Uterus (tissue), 4 donors: ENCODE results near the gene ZNF841. TPM values are rescaled to one million over a fixed set of nuclear protein-coding genes. Genes with fewer than 3 reads are reported as not detected.

Experiments
- DNase-seq, 2 donors: peaks; one replicate each; pipeline ENCODE4 v3.0.0-alpha.2; 2019 to 2020
- H3K27ac ChIP-seq, 2 donors: fragments of 200-600 bp; sonication (generic); 1 replicate in 1 of 2; 2 replicates in 1 of 2; pipeline ENCODE4 v1.5.1; 2016 to 2018
- H3K27me3 ChIP-seq, 2 donors: fragments of 200-600 bp; sonication (generic); one replicate each; pipeline ENCODE4 v1.5.1; 2018 to 2019; ENCODE audit warnings: control low read depth in 1 of 2
- H3K36me3 ChIP-seq, 2 donors: fragments of 200-600 bp; sonication (generic); one replicate each; pipeline ENCODE4 v1.5.1; 2019; ENCODE audit warnings: control low read depth in 1 of 2
- H3K4me1 ChIP-seq, 2 donors: fragments of 200-600 bp; sonication (generic); one replicate each; pipeline ENCODE4 v1.5.1; 2018 to 2019; ENCODE audit warnings: control low read depth in 1 of 2
- H3K4me3 ChIP-seq, 2 donors: fragments of 200-600 bp; sonication (generic); 1 replicate in 1 of 2; 2 replicates in 1 of 2; pipeline ENCODE4 v1.5.1; 2018 to 2019; ENCODE audit warnings: mild to moderate bottlenecking in 1 of 2
- H3K9me3 ChIP-seq, 2 donors: fragments of 200-600 bp; sonication (generic); one replicate each; pipeline ENCODE4 v1.5.1; 2019; ENCODE audit warnings: control low read depth in 1 of 2
- POLR2A ChIP-seq, 2 donors: fragments of 450-650 bp; IDR thresholded peaks; one replicate each; pipeline ENCODE4 v1.6.1; 2016; ENCODE audit warnings: antibody characterized with exemption in 2 of 2, mild to moderate bottlenecking in 1 of 2, moderate library complexity in 1 of 2
- intact Hi-C: fragments of 100-400 bp; cut with DNase I; formaldehyde crosslinking; loops from one replicate; pipeline ENCODE4 v1.15.1; 2023; ENCODE audit warnings: low total_unique reads
- small RNA-seq: library from RNA; depleted of rRNA; stranded (forward); fragments of <200 nt; gene quantifications from one replicate; pipeline ENCODE3, GENCODE V24; 2016
- total RNA-seq, 4 donors: library from RNA; depleted of rRNA in 3 of 4; stranded (reverse); fragments of >200 nt in 3 of 4; gene quantifications; one replicate each; pipeline versions ENCODE4 v1.1.0 to v1.2.4, GENCODE V29; 2014 to 2023
- TF ChIP-seq, protein P1 (sequence below), 4 experiments: fragments of 200-600 bp in 2 of 4; fragments of 450-650 bp in 2 of 4; sonication (generic) in 2 of 4; IDR thresholded peaks; one replicate each; pipeline ENCODE4 v1.5.1; 2016 to 2019; ENCODE audit warnings: antibody characterized with exemption in 4 of 4, mild to moderate bottlenecking in 2 of 4, moderate library complexity in 1 of 4
- donor health status: DM: yes; HTN: yes; CAD: no.

The ZNF841 gene
- total RNA-seq, 4 donors from 2014 or later, result 14.1 to 57.3 (median 41.9) TPM

- Histone ChIP-seq H3K27me3 (no peaks in the 10 kb centered on the region), H3K9me3 (peaks cover 0 to 61% of the 10 kb centered on the region in 2 donors), H3K4me1 (no peaks in the 10 kb centered on the region), H3K36me3 (no peaks in the 10 kb centered on the region), H3K27ac (no peak overlapping the region), H3K4me3 (no peak overlapping the region)
- intact Hi-C loops, result no loop called here
- TF ChIP-seq, protein P1, sequence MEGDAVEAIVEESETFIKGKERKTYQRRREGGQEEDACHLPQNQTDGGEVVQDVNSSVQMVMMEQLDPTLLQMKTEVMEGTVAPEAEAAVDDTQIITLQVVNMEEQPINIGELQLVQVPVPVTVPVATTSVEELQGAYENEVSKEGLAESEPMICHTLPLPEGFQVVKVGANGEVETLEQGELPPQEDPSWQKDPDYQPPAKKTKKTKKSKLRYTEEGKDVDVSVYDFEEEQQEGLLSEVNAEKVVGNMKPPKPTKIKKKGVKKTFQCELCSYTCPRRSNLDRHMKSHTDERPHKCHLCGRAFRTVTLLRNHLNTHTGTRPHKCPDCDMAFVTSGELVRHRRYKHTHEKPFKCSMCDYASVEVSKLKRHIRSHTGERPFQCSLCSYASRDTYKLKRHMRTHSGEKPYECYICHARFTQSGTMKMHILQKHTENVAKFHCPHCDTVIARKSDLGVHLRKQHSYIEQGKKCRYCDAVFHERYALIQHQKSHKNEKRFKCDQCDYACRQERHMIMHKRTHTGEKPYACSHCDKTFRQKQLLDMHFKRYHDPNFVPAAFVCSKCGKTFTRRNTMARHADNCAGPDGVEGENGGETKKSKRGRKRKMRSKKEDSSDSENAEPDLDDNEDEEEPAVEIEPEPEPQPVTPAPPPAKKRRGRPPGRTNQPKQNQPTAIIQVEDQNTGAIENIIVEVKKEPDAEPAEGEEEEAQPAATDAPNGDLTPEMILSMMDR (IDR thresholded peaks at IDR 0.05), result no peak
- no peak for TF ChIP-seq POLR2A (IDR thresholded peaks at IDR 0.05)
- no peak for DNase-seq
These were observed 73.4 kb downstream of the ZNF841 start for GRCh38 chr19:52022193-52022592.

DNA sequence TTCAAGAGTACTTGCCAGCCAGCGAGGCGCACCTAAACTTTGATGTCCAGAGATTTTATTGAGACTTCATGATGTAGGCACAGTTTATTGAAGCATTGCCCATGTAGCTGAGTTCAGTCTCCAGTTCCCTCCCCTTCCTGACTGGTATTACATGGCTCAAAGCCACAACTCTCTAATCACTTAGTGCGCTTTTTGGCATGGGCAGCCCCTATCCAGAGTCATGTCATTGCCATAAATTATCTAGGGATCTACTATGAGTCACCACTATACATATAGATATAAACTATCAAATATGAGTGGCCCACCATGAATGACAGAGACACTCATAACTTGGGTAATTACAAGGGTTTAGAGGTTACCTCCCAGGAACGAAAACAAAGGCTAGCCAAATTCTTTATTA is 75.1 kb downstream of the ZNF841 start:
- no peaks in the 10 kb centered on the region for H3K36me3 ChIP-seq
- H3K9me3 ChIP-seq, result peaks cover 0 to 76% of the 10 kb centered on the region in 2 donors
- H3K4me1 ChIP-seq, result no peaks in the 10 kb centered on the region
- intact Hi-C loops, result no loop called here
- TF ChIP-seq POLR2A (IDR thresholded peaks at IDR 0.05), result no peak
- no peak overlapping the region for H3K27ac ChIP-seq
- H3K27me3 ChIP-seq, result no peaks in the 10 kb centered on the region
- no peak overlapping the region for H3K4me3 ChIP-seq
- DNase-seq, result no peak

Small RNA genes lying within 50 kb of the gene (small RNA-seq; reads per million reads assigned to genes)
- gene RPL37P23, result not detected

Other genes with a start within 250 kb of the ZNF841 start
- 10 to 100 TPM; 20.6 to 31.2 (median 25.1) TPM for gene ZNF577, start 207.8 kb downstream of the ZNF841 start, total RNA-seq
- gene ZNF649, start 190.7 kb downstream of the ZNF841 start, total RNA-seq, result 10 to 100 TPM in 2 of 4 donors, 1 to 10 TPM in 2; 3.1 to 36.4 (median 14.6) TPM
- 10 to 100 TPM in 2 of 4 donors, 1 to 10 TPM in 2; 1.0 to 12.0 (median 9.0) TPM for gene ZNF613, start 168.3 kb downstream of the ZNF841 start, total RNA-seq
- gene ZNF350, start 108.9 kb downstream of the ZNF841 start, total RNA-seq, result 10 to 100 TPM in 3 of 4 donors, 1 to 10 TPM in 1; 2.3 to 28.0 (median 15.1) TPM
- 10 to 100 TPM in 2 of 4 donors, 1 to 10 TPM in 2; 9.7 to 35.9 (median 15.4) TPM for gene ZNF615, start 87.6 kb downstream of the ZNF841 start, total RNA-seq
- gene ZNF614, start 67.4 kb downstream of the ZNF841 start, total RNA-seq, result 10 to 100 TPM; 11.8 to 27.9 (median 13.7) TPM
- gene ZNF432, start 46.9 kb downstream of the ZNF841 start, total RNA-seq, result 10 to 100 TPM in 3 of 4 donors, 1 to 10 TPM in 1; 9.7 to 41.8 (median 29.9) TPM
- gene ZNF616, start 44.2 kb upstream of the ZNF841 start, total RNA-seq, result 10 to 100 TPM in 3 of 4 donors, 1 to 10 TPM in 1; 2.4 to 27.2 (median 17.6) TPM
- 10 to 100 TPM in 3 of 4 donors, 1 to 10 TPM in 1; 6.1 to 31.5 (median 20.3) TPM for gene ZNF836, start 75.9 kb upstream of the ZNF841 start, total RNA-seq
- 100 to 1,000 TPM in 2 of 4 donors, 10 to 100 TPM in 2; 38.5 to 223 (median 134) TPM for gene PPP2R1A, start 94.3 kb upstream of the ZNF841 start, total RNA-seq
- 10 to 100 TPM in 3 of 4 donors, 1 to 10 TPM in 1; 1.8 to 26.9 (median 20.1) TPM for gene ZNF766, start 173.8 kb upstream of the ZNF841 start, total RNA-seq
- gene ZNF480, start 201.4 kb upstream of the ZNF841 start, total RNA-seq, result 10 to 100 TPM in 2 of 4 donors, 1 to 10 TPM in 2; 2.4 to 16.4 (median 10.5) TPM
- gene ZNF610, start 240.5 kb upstream of the ZNF841 start, total RNA-seq, result 10 to 100 TPM in 1 of 4 donors, 1 to 10 TPM in 2, under 1 TPM in 1; 0.29 to 13.8 (median 3.0) TPM